Limb (tissue), 2 donors: ENCODE measurements around the gene ARHGEF40.

Experiments
- DNase-seq, 2 donors: peaks; one replicate each; pipeline ENCODE4 v3.0.0-alpha.2; 2016; ENCODE audit errors: extremely low spot score in 2 of 2

The ARHGEF40 gene

DNA sequence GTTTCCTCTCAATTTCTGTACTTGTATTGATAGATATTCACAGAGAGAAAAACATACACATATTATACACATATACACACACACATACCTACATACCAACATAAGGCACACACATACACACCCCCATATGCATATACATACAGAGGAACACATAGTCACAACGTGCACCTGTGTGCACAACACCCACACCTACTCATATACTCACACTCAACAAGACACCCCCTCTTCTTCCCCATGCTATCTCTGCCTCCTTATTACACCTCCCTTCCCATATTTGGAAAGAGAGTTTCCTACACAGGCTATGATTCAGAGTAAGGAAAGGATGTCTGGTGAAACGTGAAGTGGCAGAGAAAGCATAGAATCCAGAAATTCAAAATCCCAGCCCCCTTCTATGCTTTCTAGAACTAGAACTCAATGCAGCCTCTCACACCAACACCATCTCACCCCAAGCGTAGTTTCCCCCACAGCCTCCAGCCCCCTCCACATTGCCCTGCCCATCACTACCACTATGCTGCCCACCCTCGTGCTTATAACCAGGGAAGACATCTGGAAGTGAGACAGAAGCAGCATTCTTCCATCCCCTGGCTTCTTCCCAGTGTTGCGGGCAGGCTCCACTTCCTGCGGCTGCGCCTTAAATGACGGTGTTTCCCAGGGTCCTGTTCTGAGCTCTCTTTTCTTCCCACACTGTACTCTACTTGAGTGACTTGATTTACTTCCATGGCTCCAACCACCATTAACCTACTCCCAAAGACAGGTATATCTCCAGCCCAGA lies 10.1 kb upstream of the ARHGEF40 start:
- DNase-seq, result no peak

DNA sequence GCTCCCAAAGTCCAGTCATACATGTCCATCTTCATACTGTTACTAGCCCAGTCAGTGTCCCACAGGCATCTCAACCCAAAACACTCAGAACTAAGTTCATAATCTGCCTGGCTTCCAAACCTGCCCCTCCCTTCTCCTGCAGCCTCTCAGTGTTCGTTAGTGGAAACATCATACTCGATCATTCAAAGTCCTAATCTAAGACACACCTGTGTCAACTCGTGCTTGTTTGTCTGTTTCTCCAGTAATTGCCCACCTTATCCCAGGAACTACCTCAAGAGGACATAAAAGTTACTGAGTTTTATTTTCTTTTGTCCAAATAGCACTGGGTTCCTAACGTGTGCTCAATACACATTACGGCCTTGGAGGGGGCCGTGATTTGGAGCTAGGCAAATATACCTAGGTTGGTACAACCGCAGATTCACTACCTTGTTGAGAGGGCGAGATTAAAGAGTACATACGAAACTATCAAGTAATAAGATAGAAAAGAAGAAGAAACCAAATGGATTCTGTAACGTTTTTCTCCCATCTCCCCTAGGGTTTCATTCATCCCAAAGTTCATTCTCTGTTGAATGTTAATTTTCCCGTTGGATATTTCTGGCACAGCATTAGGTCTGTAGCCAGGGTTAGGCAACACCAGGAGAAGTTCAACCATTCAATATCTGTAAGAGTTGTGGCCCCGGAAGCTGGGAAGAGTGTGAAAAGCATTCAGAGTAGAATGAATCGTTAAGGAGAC lies 9.3 kb upstream of the ARHGEF40 start:
- DNase-seq, result no peak

DNA sequence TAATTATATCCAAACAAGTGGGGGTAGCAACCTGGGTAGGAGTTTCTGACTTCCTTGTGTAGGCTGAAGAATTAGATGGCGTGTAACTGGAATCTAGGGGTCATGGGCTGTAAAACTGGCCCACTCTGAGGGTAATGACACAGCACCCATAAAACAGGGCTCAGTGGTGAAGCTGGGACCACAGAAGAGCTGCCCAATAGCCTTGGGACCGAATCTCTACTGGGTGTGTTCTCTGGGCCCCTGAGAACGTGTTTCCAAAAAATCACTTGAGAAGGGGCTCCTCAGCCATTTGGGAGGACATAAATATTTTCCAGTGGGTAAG lies 8.8 kb upstream of the ARHGEF40 start:
- no peak for DNase-seq

DNA sequence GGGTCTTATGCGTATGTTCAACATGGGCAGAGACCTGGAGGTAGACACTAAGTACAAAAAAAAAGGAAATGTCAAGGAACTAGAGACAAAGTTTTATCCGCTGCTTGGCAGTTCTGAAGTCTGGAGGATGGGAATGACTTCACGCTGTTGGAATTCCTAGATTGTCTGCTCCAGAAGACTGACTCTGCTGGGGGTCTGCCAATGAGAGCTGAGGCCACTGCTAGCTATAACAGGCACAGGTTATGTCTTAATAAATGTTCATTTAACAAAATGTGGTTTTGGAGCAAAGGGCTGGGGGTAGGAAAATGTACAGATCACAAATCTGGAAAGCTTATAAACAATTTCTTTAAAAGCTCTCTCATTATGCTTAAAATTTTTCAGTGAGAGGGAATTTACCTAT lies 6.6 kb upstream of the ARHGEF40 start:
- peak in 1 of 2 donors; percentile 34 for DNase-seq

DNA sequence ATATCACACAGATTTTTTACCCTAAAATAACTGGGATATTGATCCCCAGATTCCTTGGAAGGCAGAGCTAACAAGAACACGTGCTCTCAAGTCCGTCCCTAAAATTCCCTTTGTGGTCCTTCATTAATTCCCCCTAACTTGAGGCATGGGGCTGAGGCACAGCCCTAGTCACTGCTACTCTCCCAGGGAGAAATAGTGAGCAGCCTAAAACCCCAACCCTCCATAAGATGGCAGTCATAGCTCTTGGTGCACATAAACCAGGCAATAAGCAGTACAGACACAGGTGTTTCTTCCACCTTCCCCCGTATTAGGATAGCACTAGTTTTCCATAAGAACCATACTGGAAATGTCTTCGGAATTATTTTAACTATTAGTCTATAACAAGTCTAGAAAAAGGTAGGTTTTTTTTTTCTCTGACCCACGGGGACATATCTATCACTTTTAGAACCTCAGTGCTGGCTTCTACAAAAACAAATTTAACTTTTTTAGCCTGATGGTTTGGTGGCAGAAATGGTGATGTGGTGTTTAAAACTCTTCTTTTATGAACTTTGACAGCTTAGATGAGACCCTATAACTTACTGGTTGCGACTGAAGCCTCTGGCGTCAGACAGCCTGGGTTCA lies 3.1 kb upstream of the ARHGEF40 start:
- no peak for DNase-seq

DNA sequence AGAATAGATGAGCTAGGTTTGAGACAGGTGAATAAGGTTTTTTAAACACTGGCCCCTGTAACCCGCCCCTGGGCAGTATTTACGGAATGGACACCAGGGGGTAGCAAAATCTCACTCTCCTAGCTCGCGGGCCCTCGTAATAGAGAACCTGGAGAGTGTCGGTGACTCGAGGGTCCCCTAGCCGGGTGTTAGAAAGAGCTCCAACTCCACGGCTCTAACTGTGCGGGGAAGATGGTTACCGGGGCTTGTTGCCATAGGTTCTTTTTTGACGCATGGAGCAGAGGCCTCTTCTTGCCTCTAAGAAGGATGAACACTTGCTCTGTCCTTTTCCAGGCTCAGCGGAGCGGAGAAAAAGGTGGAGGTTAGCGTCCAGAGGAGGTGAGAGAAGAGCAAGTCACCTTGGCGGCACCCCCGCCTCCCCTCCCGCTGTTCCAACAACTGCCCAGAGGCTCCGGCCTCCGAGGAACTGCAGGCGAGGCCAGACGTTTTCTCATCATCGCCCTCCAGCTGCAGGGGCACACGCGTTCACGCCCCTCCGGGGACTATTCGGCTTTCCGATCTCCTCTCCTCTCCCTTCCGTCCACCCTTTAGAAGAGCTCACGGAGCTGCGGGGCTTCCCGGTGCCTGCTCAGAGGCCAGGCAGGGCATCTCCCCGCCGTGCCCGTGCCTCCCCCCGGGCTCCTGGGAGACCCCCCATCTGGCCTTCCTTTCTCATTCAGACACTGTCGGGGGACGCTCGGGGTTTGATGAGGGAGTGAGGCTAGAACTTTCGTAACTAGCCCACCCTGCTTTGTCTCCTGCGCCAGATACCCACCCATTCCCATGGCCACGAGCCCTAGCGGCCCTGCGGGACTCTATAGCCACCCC lies 1.4 kb upstream of the ARHGEF40 start:
- peak; percentile 72 to 82 for DNase-seq

DNA sequence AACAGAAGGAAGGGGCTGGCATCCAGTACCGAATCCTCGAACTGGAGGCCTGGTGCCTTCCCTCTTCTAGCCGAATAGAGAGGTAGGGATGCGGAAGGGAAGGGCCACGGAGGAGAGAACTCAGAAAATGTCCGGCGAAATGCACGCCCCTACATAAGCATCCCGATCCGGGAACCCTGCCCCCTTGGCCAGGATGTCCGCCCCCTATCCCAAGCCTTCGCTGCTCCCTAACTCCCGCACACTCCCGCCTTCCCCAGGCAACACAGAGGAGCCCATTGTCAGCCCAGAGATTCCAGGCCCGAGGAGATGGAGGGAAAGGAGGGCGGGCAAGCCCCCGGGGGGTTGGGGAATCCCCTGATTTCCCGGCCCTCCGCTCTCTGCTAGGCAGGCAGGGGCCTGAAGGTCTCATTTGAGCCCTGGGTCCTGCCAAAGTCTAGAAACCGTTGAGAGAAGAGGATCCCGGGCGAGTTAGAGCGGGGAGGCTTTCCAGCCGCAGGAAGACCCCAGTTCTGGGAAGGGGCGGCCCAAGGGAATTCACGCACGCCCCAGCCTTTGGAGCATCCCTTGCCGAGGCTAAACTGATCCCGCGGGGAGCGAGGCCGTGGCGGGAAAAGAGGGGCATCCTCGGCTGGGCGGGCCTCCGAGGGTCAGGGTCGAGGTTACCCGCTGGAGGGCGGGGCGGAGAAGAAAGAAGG lies 569 bp upstream of the ARHGEF40 start:
- DNase-seq, result peak; percentile 64 to 87

DNA sequence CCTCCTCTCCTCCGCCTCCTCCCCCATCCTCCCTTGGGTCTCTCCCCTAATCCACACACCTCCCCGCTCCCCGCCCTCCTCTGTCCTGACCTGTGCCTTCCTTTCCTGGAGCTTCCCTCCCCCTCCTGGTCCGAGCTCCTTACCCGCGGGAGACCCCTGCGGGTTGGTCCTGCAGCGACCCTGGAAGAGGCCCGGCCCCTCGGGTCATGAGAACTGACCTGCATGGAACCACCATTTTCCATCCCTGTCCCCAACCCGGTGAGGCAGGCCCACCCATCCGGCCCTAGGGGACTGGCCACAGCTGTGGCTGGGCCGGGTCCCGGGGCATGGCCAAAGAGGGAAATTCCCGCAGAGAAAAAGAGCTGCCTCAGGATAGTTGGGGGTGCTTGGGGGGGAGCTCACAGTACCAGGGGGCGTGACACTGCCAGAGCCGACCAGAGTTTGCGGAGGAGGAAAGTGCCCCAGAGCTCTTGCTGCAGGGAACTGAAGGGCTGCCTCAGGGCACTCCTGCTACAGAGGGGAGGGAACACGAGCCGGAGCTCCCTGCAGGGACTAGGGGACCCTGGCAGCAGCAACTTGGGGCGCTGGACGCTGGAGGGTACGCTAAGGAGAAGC lies 613 bp downstream of the ARHGEF40 start:
- peak; percentile 34 to 77 for DNase-seq

DNA sequence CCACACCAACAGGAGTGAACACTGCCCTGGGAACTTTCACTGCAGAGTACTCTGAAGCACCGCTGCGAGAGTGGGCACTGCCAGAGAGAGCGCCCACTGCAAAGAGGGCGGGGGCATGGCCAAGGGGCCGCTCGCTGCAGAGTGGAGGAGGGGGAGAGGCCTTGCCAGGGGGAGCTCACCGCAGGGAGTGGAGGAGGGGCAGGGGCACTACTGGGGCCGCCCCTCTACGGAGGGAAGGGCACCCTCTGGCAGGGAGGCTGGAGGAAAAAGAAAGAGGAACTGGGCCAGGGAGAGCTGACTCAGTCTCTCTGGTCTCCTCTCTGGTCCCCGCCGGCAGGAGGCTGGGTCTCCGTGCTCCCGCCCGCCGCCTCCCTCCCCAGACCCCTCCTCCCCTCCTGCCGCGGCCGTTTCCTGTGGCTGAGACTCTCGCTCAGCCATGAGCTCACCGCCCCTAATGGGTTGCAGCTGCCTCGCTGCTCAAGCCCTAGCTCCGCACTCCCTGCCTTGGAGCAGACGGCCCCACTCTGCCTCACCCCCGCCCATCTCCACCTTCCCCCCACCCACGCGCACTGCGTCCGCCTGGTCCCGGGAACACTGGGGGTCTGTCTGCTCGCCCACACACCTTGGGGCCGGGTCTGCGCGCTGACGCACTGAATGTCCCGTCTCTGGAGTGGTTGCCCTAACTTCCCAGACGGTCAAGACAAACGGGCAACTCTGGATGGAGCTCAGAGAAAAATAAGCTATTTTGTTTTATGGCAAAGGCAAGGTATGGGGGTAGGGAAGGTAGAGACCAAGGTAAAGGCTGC lies 1.3 kb downstream of the ARHGEF40 start:
- peak; percentile 93 to 94 for DNase-seq

DNA sequence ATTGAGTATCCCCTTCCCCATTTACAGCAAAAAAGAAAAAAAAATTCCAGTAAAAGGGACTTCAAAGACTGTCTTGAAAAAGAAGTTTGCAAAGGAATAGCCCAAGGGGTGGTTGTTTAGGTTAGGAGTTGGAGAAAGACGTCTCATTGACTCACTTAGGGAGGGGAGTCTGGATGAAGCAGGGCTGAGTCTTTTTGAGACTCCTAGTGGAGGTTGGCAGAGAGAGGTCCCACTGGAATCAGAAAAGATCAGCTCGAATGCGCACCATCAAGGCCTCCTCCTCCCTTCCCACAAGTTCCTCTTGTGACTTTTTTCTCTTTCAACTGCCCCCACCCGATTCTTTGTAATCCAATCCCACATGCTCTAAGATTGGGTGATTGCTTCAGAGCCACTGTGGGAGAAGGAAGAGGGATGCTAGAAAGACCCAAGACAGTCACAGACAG lies 1.9 kb downstream of the ARHGEF40 start:
- DNase-seq, result no peak

DNA sequence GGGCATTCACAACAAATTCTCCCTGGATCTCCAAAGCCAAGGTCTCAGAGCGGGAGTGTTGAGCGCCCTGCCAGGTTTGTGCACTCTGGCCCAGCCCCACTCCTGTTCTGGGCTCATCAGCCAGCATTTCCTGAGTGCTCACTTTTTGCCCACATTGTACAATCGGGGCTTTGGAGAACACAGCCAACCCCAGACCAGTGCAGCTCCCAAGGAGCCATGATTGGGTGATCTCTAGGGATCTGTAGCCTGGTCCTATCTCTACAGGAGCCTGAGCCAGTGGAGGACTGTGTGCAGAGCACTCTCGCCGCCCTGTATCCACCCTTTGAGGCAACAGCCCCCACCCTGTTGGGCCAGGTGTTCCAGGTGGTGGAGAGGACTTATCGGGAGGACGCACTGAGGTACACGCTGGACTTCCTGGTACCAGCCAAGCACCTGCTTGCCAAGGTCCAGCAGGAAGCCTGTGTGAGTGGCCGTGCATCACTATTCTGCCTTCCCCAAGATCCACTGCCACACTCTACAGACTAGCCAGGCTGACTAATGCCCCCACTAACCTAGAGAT lies 2.8 kb downstream of the ARHGEF40 start:
- no peak for DNase-seq

DNA sequence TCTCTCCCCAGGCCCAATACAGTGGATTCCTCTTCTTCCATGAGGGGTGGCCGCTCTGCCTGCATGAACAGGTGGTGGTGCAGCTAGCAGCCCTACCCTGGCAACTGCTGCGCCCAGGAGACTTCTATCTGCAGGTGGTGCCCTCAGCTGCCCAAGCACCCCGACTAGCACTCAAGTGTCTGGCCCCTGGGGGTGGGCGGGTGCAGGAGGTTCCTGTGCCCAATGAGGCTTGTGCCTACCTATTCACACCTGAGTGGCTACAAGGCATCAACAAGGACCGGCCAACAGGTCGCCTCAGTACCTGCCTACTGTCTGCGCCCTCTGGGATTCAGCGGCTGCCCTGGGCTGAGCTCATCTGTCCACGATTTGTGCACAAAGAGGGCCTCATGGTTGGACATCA lies 3.8 kb downstream of the ARHGEF40 start:
- DNase-seq, result no peak

DNA sequence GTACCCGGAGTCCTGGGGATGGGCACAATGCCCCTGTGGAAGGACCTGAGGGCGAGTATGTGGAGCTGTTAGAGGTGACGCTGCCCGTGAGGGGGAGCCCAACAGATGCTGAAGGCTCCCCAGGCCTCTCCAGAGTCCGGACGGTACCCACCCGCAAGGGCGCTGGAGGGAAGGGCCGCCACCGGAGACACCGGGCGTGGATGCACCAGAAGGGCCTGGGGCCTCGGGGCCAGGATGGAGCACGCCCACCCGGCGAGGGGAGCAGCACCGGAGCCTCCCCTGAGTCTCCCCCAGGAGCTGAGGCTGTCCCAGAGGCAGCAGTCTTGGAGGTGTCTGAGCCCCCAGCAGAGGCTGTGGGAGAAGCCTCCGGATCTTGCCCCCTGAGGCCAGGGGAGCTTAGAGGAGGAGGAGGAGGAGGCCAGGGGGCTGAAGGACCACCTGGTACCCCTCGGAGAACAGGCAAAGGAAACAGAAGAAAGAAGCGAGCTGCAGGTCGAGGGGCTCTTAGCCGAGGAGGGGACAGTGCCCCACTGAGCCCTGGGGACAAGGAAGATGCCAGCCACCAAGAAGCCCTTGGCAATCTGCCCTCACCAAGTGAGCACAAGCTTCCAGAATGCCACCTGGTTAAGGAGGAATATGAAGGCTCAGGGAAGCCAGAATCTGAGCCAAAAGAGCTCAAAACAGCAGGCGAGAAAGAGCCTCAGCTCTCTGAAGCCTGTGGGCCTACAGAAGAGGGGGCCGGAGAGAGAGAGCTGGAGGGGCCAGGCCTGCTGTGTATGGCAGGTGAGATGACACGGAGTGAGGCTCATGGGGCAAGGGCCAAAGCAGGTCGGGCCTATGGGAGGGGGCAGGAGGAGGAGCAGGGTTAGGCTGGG lies 4.5 kb downstream of the ARHGEF40 start:
- DNase-seq, result no peak

DNA sequence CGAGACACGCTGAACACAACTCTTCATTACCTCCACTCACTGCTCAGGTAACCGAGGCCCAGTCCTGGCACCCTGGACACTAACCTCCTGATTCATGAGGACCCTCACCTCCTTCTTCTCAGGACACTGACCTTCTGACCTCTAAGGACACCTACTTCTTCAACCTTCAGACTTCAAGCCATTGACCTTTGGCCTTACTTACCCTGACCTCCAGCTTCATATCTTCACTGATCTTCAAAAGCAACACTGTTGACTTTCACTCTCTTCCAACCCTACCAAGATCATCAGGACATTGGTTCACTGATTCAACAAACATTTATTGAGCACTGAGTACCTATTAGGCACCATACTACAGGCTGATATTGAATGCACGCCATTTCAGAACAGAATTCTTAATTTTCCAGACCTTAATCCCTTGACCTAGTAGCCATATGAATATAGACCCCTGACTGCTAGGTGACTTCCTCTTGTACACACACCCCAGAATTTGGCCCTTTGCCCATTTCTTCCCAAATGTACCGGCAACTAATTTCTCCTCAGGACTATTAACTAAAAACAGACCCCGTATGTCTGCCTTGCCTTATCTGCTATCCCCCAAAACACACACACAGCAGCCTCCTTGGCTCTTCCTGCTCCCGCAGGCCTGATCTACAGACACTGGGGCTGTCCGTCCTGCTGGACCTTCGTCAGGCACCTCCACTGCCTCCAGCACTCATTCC lies 5.8 kb downstream of the ARHGEF40 start:
- DNase-seq, result no peak

DNA sequence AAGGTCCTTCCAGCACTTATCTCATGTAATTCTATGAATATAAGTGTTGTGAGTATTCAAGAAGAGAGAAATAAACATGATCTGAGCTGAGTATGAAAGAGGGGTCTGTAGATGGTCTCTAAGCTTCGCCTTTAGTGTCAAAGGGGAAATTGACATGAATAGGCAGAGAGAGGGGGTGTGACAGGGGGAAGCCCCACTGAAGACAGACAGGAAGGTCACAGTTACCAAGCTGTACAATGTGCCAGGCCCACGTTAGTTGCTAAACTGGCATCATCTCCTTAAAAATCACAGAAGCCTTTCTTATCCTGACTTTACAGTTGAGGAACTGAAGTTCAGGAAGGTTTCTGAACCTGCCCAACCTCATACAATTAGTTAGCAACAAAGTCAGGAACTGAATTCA lies 7.6 kb downstream of the ARHGEF40 start:
- no peak for DNase-seq

DNA sequence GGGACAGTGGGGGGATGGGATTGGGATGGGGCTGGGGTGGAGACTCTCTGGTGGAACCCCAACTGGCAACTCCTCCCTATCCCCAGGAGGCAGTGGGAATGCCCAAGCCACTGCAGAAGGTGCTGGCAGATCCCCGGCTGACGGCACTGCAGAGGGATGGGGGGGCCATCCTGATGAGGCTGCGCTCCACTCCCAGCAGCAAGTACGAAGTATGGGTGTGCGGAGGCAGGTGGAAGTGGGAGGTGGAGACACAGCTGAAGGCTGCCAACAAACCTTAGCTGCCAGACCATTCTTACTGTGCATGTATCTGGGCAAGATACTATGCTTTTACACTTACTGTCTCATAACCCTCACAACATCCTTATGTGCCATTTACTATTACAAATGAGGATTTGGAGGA lies 8.2 kb downstream of the ARHGEF40 start:
- DNase-seq, result no peak

DNA sequence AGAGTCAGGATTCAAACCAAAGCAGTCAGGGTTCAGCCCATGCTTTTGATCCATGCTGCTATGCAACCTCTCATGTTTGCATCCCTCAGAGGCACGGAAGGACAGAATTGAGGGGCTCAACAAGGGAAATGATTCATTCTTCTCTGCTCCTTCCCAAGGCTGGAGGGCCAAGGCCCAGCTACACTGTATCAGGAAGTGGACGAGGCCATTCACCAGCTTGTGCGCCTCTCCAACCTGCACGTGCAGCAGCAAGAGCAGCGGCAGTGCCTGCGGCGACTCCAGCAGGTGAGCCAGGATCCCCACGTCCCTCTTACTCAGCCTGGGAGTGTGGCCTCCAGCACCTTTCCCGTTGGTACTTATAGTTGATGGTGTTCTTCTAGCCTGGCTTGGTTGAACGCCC lies 8.6 kb downstream of the ARHGEF40 start:
- no peak for DNase-seq
